HEK293T (cell line): ENCODE data around the gene PAK3.

Experiments
- CTCF ChIA-PET: fragments of 350-600 bp; formaldehyde crosslinking; extraction: SDS; loops from one replicate; lab custom pipeline; 2021; ENCODE audit warnings: antibody characterized with exemption, inconsistent platforms; lab: Yijun Ruan, JAX
- POLR2A ChIA-PET: fragments of 350-600 bp; formaldehyde crosslinking; extraction: SDS; loops from one replicate; lab custom pipeline; 2020; ENCODE audit warnings: antibody characterized with exemption, inconsistent platforms; lab: Yijun Ruan, JAX
- DNase-seq: peaks from one replicate; pipeline ENCODE4 v3.0.0; 2012; ENCODE audit warnings: mixed read lengths; ENCODE audit errors: extremely low spot score
- ARNT ChIP-seq: fragments of 450-650 bp; IDR thresholded peaks from 2 replicates; pipeline ENCODE4 v1.6.1; 2017; ENCODE audit warnings: mild to moderate bottlenecking
- BHLHE40 ChIP-seq: fragments of 450-650 bp; IDR thresholded peaks from 2 replicates; pipeline ENCODE4 v1.6.1; 2016; ENCODE audit warnings: mild to moderate bottlenecking, moderate library complexity, borderline replicate concordance
- CTBP1 ChIP-seq: fragments of 450-650 bp; IDR thresholded peaks from 2 replicates; pipeline ENCODE4 v1.6.1; 2016; ENCODE audit warnings: borderline replicate concordance
- ELF4 ChIP-seq: fragments of 450-650 bp; IDR thresholded peaks from 2 replicates; pipeline ENCODE4 v1.6.1; 2017; ENCODE audit warnings: antibody characterized with exemption
- FOXA1 ChIP-seq: fragments of 450-650 bp; IDR thresholded peaks from 2 replicates; pipeline ENCODE4 v1.6.1; 2016; ENCODE audit warnings: mild to moderate bottlenecking
- FOXK2 ChIP-seq: fragments of 450-650 bp; IDR thresholded peaks from 2 replicates; pipeline ENCODE4 v1.6.1; 2016; ENCODE audit warnings: mild to moderate bottlenecking
- FOXM1 ChIP-seq: fragments of 450-650 bp; IDR thresholded peaks from 2 replicates; pipeline ENCODE4 v1.6.1; 2017; ENCODE audit warnings: mild to moderate bottlenecking, borderline replicate concordance
- HDGF ChIP-seq: fragments of 450-650 bp; IDR thresholded peaks from 2 replicates; pipeline ENCODE4 v1.6.1; 2017; ENCODE audit warnings: antibody characterized with exemption, borderline replicate concordance
- L3MBTL2 ChIP-seq: fragments of 450-650 bp; conservative IDR thresholded peaks from 2 replicates; pipeline ENCODE4 v1.6.1; 2016; ENCODE audit warnings: mild to moderate bottlenecking
- LEF1 ChIP-seq: fragments of 450-650 bp; IDR thresholded peaks from 2 replicates; pipeline ENCODE4 v1.6.1; 2017; ENCODE audit warnings: mild to moderate bottlenecking, borderline replicate concordance
- NFRKB ChIP-seq: fragments of 450-650 bp; IDR thresholded peaks from 2 replicates; pipeline ENCODE4 v1.6.1; 2016; ENCODE audit warnings: mild to moderate bottlenecking, moderate library complexity
- SP1 ChIP-seq: fragments of 450-650 bp; IDR thresholded peaks from 2 replicates; pipeline ENCODE4 v1.6.1; 2017
- SUZ12 ChIP-seq: fragments of 450-650 bp; IDR thresholded peaks from 2 replicates; pipeline ENCODE4 v1.6.1; 2016; ENCODE audit warnings: mild to moderate bottlenecking
- TARDBP ChIP-seq: fragments of 450-650 bp; IDR thresholded peaks from 2 replicates; pipeline ENCODE4 v1.6.1; 2016
- ZNF384 ChIP-seq: fragments of 450-650 bp; IDR thresholded peaks from 2 replicates; pipeline ENCODE4 v1.6.1; 2016
- TF ChIP-seq, protein P1 (sequence below): fragments of 450-650 bp; IDR thresholded peaks from 2 replicates; pipeline ENCODE4 v1.6.1; 2016

Gene PAK3

DNA sequence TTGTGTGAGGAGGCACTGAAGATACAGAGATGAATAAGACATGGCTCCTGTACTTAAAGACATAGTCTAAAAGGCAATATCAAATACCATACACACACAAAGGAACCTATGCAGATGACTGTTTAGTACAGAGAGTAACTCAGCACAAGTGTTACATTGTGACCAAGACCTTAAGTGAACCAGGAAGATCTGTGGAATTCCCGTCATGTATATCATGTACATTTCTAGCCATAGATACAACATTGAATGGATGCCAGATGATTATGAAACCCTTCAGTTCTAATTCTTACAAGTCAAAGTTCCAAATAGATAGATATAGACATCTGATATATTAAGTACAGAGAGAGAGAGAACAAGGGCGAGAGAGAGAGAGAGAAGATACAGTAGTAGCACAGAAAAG lies 73.2 kb downstream of the PAK3 start:
- DNase-seq: no peak
- POLR2A ChIA-PET: no interaction called here
- CTCF ChIA-PET: no interaction called here
- no peak for TF ChIP-seq CTBP1
- no peak for TF ChIP-seq L3MBTL2
- no peak for TF ChIP-seq ZNF384
- TF ChIP-seq SUZ12: no peak

DNA sequence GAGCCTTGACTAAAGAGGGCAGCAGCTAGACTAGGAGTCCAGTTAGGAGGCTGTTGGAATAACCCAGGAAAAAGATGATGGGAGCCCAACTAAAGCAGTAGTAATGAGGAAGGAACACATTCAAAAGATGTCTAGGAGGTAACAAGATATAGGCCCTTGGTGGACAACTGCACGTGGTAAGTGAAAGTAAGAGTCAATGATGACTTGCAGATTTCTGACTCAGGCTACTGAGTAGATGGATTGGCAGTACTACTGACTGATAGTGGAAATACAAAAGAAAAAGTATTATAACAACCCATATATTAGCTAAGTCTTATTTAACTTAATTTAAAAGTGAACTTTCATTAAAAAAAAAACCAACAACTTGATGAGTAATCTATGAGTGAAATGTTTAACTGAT lies 74.0 kb downstream of the PAK3 start:
- DNase-seq: no peak
- POLR2A ChIA-PET: no interaction called here
- CTCF ChIA-PET: interaction anchor here (0.6 kb wide), 1 partner anchor 1684 kb away, joined by 3 read pairs; no protein-coding TSS in a partner anchor
- TF ChIP-seq LEF1 (no peak), CTBP1 (no peak), TARDBP (no peak), FOXM1 (no peak), L3MBTL2 (no peak), FOXK2 (no peak)
- TF ChIP-seq, protein P1, sequence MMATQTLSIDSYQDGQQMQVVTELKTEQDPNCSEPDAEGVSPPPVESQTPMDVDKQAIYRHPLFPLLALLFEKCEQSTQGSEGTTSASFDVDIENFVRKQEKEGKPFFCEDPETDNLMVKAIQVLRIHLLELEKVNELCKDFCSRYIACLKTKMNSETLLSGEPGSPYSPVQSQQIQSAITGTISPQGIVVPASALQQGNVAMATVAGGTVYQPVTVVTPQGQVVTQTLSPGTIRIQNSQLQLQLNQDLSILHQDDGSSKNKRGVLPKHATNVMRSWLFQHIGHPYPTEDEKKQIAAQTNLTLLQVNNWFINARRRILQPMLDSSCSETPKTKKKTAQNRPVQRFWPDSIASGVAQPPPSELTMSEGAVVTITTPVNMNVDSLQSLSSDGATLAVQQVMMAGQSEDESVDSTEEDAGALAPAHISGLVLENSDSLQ: no peak

DNA sequence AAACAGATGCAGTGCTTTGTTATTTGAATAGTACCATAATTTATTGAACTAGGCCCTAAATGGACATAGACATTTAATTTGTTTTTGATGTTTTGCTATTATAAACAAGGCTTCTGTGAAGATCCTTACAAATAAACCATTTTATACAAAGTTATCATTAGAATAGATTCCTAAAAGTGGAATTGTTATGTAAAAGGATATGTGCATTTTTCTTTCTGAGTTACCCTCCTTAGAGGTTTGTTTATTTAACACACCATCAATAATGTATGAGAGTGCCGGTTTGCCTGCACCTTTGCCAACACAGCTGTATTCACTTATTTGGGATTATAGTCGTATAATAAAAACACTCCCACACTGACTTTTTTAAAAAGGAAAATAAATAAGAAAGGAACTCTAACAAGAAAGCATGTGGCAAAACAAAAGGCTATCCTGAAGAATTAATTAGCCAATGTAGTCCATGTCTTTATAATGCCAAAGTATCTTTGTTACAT lies 84.8 kb downstream of the PAK3 start:
- CTCF ChIA-PET: no interaction called here
- no peak for DNase-seq
- no peak for TF ChIP-seq ZNF384
- no peak for TF ChIP-seq L3MBTL2
- no peak for TF ChIP-seq HDGF
- no peak for TF ChIP-seq FOXA1
- no peak for TF ChIP-seq SP1
- TF ChIP-seq FOXM1: no peak
- no peak for TF ChIP-seq LEF1
- no peak for TF ChIP-seq CTBP1
- TF ChIP-seq FOXK2: no peak
- TF ChIP-seq TARDBP: no peak
- no peak for TF ChIP-seq SUZ12
- POLR2A ChIA-PET: no interaction called here

DNA sequence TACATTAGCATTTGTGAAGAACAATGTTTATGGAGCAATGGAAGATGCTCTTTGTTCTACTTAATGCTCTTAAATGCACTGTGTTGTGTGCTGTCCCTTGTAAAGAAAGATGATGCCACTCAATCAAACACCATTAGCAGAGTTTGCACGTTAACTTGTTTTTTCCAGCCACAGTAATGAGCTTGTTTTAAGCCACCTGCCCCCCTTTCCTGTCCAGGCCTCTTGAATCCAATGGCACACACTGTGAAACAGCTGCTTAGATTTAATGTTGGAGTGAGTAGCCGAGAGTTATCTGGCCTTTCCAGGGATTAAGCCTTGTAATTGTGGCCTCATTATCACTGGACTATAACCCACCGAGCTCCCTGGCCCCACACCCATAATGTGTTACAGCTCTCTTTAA lies 86.0 kb downstream of the PAK3 start:
- ChIA-PET POLR2A (no interaction called here), CTCF (no interaction called here)
- DNase-seq: no peak
- TF ChIP-seq FOXM1: no peak
- no peak for TF ChIP-seq SUZ12
- TF ChIP-seq ARNT: no peak
- TF ChIP-seq LEF1: no peak

DNA sequence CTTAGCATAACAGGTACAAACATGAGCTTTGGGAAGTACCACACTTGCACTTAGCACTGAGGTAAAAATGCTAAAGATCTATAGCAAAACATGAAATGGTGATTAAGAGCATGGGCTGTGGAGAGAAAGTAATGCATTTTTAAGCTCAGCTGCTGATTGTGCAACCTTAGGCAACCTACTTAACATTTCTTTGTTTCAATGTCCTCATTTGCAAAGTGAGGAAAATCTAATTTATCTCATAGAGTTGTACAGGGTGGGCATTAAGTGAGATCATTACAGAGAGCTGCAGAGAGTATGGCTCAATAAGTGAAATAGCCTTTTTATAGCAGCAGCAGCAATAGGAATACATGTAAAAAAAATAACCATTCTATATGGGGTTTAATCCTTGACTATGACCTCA lies 87.0 kb downstream of the PAK3 start:
- TF ChIP-seq SUZ12 (no peak), ELF4 (no peak), ARNT (no peak), TARDBP (no peak), SP1 (no peak), BHLHE40 (no peak), HDGF (no peak), ZNF384 (no peak), NFRKB (no peak), CTBP1 (no peak), FOXK2 (no peak), FOXA1 (no peak), L3MBTL2 (no peak), FOXM1 (no peak)
- TF ChIP-seq, protein P1: no peak
- CTCF ChIA-PET: no interaction called here
- DNase-seq: no peak
- POLR2A ChIA-PET: no interaction called here

DNA sequence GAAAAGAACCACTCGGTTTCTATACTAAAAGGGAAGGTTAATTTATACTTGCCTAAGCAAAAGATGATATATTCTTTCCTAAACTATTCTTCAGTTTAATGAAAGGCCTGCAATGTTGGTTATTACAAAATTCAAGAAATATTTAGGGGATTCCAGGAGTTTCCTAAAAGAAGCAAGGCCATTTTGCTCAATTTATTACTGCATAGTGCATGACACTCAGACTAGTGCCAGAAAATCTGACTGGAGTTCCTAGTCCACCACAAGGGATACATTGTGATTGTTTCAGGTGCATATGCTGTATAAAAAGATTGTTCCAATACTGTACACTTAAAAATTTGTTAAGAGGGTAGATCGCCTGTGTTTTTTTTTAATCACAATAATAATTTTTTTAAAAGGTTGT lies 95.6 kb downstream of the PAK3 start:
- CTCF ChIA-PET: no interaction called here
- DNase-seq: no peak
- TF ChIP-seq SP1 (no peak), HDGF (no peak), FOXM1 (no peak), NFRKB (no peak)
- POLR2A ChIA-PET: no interaction called here

DNA sequence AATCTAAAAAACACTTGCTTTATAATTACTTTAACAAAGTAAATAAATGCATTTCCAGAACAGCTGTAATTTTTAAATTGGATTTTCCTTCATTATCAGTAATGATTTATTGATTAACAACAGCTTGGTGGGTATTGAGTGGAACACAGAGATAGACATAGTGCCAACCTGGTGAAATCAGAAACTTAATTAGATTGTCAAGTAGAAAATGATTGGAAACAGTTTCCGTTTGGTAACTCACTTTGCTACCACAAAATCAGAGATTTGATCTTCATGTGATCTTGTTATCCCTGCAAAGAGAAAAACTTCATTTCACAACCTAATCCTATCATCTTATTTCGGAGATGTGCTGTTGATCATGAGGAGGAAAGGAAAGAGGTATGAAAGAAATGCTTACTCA lies 103.5 kb downstream of the PAK3 start:
- DNase-seq: no peak
- TF ChIP-seq ELF4 (no peak), NFRKB (no peak), HDGF (no peak), SUZ12 (no peak), TARDBP (no peak), CTBP1 (no peak), ZNF384 (no peak), SP1 (no peak), FOXA1 (no peak), L3MBTL2 (no peak), FOXM1 (no peak), ARNT (no peak), LEF1 (no peak), FOXK2 (no peak), BHLHE40 (no peak)
- TF ChIP-seq, protein P1: no peak
- POLR2A ChIA-PET: no interaction called here
- CTCF ChIA-PET: no interaction called here
